GM18870 (cell line): ENCODE results near the gene MIOX.

Source experiments
- ATAC-seq: cut with Tn5 transposase; IDR thresholded peaks from one replicate; pipeline ENCODE4 v1.9.1; 2021; ENCODE audit warnings: moderate library complexity; ENCODE audit not compliant: unreplicated experiment

Gene MIOX

GRCh38 chr22:50473088-50473487 lies 13.6 kb upstream of the MIOX start:
- ATAC-seq = no peak

GRCh38 chr22:50473855-50474671 lies 12.6 kb upstream of the MIOX start:
- no peak for ATAC-seq

- ATAC-seq = peak; percentile 31
These were observed 11.7 kb upstream of the MIOX start, which contains the start of gene SBF1 for GRCh38 chr22:50474710-50475651. Gene SBF1 (minus strand): TSS chr22:50475035. CDS start chr22:50474840, 195 bp downstream.

GRCh38 chr22:50475652-50476002 lies 11.0 kb upstream of the MIOX start:
- ATAC-seq = no peak

- no peak for ATAC-seq
These were observed 9.8 kb upstream of the MIOX start for GRCh38 chr22:50476868-50477267.

- no peak for ATAC-seq
These were observed 8.7 kb upstream of the MIOX start for GRCh38 chr22:50477923-50478322.

- no peak for ATAC-seq
These were observed 6.9 kb upstream of the MIOX start for GRCh38 chr22:50479721-50480120.

GRCh38 chr22:50481045-50481439 lies 5.6 kb upstream of the MIOX start:
- ATAC-seq = no peak

GRCh38 chr22:50481440-50482106 lies 5.1 kb upstream of the MIOX start, which contains the start of gene ADM2:
Gene ADM2 (plus strand): TSS chr22:50481543. CDS start chr22:50481848, 305 bp downstream.
- no peak for ATAC-seq

- ATAC-seq = no peak
These were observed 4.3 kb upstream of the MIOX start for GRCh38 chr22:50482107-50483074.

GRCh38 chr22:50483106-50483505 lies 3.6 kb upstream of the MIOX start:
- ATAC-seq = no peak

- ATAC-seq = no peak
These were observed 3.1 kb upstream of the MIOX start for GRCh38 chr22:50483556-50483955.

GRCh38 chr22:50483977-50484853 lies 2.4 kb upstream of the MIOX start:
- ATAC-seq = no peak

- no peak for ATAC-seq
These were observed 1.2 kb upstream of the MIOX start for GRCh38 chr22:50485221-50486131.

GRCh38 chr22:50487290-50488005 lies 789 bp downstream of the MIOX start:
- ATAC-seq = no peak

GRCh38 chr22:50488006-50488677 lies 1.5 kb downstream of the MIOX start:
- no peak for ATAC-seq

GRCh38 chr22:50488886-50489285 lies 2.2 kb downstream of the MIOX start:
- ATAC-seq = no peak
